ENCODE measurements around the gene SESTD1. TPM values are rescaled to one million over a fixed set of nuclear protein-coding genes. Genes with fewer than 3 reads are reported as not detected.

The SESTD1 gene
- total and polyA plus RNA-seq, 2 of the 13 experiments (the other 11 are each of a cell fraction or from before 2014, with no cell fraction given): 74.4 to 101 TPM

DNA sequence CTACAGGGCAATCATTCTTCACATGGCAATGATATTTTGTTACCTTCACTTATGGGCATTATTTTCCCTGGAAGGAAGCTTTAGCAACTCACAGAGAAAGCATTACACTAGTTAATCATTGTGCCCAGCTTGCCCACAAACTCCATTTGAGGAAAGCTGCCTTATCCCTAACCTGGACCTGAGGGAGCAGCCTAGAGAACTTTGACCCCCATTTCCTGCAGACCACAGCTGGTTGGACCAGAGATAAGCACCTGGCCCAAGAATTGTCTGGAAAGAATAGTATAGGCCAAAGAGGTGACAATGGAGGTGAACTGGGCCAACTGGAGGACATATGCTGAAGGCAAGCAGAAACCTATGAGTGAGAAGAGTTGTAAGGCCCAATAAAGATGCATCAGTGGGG lies 48.4 kb upstream of the SESTD1 start:
- Histone ChIP-seq H3K9me3 (ENCODE audit: low read length) (no peaks in the 10 kb centered on the region), H4K20me1 (ENCODE audit: insufficient read depth, low read length) (no peaks in the 10 kb centered on the region), H3K9ac (ENCODE audit: insufficient read depth, low read depth, low read length) (no peak overlapping the region), H3K27ac (ENCODE audit: extremely low read length, insufficient read depth, low read length) (no peak overlapping the region), H2AFZ (ENCODE audit: low read length) (no peak overlapping the region), H3K27me3 (ENCODE audit: control insufficient read depth in 1 of 2, insufficient read depth in 2 of 2, low read length in 2 of 2) (peaks cover 0 to 23% of the 10 kb centered on the region in 2 experiments; a peak in 3 of 5 replicates), H3K79me2 (ENCODE audit: insufficient read depth, low read length) (no peaks in the 10 kb centered on the region), H3K4me2 (ENCODE audit: low read depth, low read length) (no peak overlapping the region; the same call in 1 of the 2 replicates), H3K4me1 (ENCODE audit: insufficient read depth, low read length) (peaks cover 31% of the 10 kb centered on the region), H3K4me3 (replicated peaks in 1 of 3; ENCODE audit: insufficient read depth in 1 of 3, low read depth in 2 of 3, low read length in 3 of 3) (no peak overlapping the region), H3K36me3 (replicated peaks in 1 of 2; ENCODE audit: control insufficient read depth in 1 of 2, insufficient read depth in 2 of 2, low read length in 2 of 2) (no peaks in the 10 kb centered on the region)
- ATAC-seq (peak; percentile 50; the same call in 2 of the 3 replicates), DNase-seq (ENCODE audit: low spot score) (no peak), FAIRE-seq (no peak)
- BruUV-seq (replicated peaks): no TSS peak
- intact Hi-C loops (cut with micrococcal nuclease; ENCODE audit: unreplicated experiment) (no loop called here), in situ Hi-C loops (cut with HindIII; ENCODE audit: extremely low pct_ligation_motif_present, low pct_unique_long_range_greater_than_20kb) (no loop called here)
- ChIA-PET POLR2A (no interaction called here), CTCF (ENCODE audit: low intra/inter-chr PET ratio, low total read pairs) (no interaction called here)
- TF ChIP-seq, protein P1, sequence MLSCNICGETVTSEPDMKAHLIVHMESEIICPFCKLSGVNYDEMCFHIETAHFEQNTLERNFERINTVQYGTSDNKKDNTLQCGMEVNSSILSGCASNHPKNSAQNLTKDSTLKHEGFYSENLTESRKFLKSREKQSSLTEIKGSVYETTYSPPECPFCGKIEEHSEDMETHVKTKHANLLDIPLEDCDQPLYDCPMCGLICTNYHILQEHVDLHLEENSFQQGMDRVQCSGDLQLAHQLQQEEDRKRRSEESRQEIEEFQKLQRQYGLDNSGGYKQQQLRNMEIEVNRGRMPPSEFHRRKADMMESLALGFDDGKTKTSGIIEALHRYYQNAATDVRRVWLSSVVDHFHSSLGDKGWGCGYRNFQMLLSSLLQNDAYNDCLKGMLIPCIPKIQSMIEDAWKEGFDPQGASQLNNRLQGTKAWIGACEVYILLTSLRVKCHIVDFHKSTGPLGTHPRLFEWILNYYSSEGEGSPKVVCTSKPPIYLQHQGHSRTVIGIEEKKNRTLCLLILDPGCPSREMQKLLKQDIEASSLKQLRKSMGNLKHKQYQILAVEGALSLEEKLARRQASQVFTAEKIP (CRISPR knock-in tag; IDR thresholded peaks at IDR 0.05; ENCODE audit: borderline replicate concordance): no peak
- TF ChIP-seq HNF4A (CRISPR knock-in tag; IDR thresholded peaks at IDR 0.05): peak; percentile 65
- TF ChIP-seq, protein P2, sequence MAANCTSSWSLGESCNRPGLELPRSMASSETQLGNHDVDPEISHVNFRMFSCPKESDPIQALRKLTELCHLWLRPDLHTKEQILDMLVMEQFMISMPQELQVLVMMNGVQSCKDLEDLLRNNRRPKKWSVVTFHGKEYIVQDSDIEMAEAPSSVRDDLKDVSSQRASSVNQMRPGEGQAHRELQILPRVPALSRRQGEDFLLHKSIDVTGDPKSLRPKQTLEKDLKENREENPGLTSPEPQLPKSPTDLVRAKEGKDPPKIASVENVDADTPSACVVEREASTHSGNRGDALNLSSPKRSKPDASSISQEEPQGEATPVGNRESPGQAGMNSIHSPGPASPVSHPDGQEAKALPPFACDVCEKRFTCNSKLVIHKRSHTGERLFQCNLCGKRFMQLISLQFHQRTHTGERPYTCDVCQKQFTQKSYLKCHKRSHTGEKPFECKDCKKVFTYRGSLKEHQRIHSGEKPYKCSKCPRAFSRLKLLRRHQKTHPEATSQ (CRISPR knock-in tag; IDR thresholded peaks at IDR 0.05; ENCODE audit: borderline replicate concordance): no peak
- peak; percentile 80 for TF ChIP-seq ZMYM4 (CRISPR knock-in tag; IDR thresholded peaks at IDR 0.05)
- TF ChIP-seq ZFP62 (CRISPR knock-in tag; IDR thresholded peaks at IDR 0.05): no peak
- TF ChIP-seq ZNF121 (CRISPR knock-in tag; IDR thresholded peaks at IDR 0.05): peak; percentile 68
- TF ChIP-seq HHEX (CRISPR knock-in tag; IDR thresholded peaks at IDR 0.05): no peak
- TF ChIP-seq LCORL (IDR thresholded peaks at IDR 0.05): no peak
- TF ChIP-seq LCORL (CRISPR knock-in tag; IDR thresholded peaks at IDR 0.05): 0 out of 2 replicates have a peak, but pooled peaks have one; percentile 29
- TF ChIP-seq POGZ (CRISPR knock-in tag; IDR thresholded peaks at IDR 0.05): peak; percentile 43; the same call in 1 of the 2 replicates
- peak; percentile 80; the same call in 1 of the 2 replicates for TF ChIP-seq ZNF549 (CRISPR knock-in tag; IDR thresholded peaks at IDR 0.05)
- TF ChIP-seq, protein P3, sequence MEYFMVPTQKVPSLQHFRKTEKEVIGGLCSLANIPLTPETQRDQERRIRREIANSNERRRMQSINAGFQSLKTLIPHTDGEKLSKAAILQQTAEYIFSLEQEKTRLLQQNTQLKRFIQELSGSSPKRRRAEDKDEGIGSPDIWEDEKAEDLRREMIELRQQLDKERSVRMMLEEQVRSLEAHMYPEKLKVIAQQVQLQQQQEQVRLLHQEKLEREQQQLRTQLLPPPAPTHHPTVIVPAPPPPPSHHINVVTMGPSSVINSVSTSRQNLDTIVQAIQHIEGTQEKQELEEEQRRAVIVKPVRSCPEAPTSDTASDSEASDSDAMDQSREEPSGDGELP (IDR thresholded peaks at IDR 0.05; ENCODE audit: borderline replicate concordance, low read depth): 0 out of 2 replicates have a peak, but pooled peaks have one; percentile 12
- TF ChIP-seq ZMYM3 (CRISPR knock-in tag; IDR thresholded peaks at IDR 0.05): 0 out of 2 replicates have a peak, but pooled peaks have one; percentile 19
- TF ChIP-seq HDAC2 (CRISPR knock-in tag; IDR thresholded peaks at IDR 0.05): no peak
- peak; percentile 33; the same call in 1 of the 2 replicates for TF ChIP-seq NCOA1 (CRISPR knock-in tag; IDR thresholded peaks at IDR 0.05)
- TF ChIP-seq, protein P4, sequence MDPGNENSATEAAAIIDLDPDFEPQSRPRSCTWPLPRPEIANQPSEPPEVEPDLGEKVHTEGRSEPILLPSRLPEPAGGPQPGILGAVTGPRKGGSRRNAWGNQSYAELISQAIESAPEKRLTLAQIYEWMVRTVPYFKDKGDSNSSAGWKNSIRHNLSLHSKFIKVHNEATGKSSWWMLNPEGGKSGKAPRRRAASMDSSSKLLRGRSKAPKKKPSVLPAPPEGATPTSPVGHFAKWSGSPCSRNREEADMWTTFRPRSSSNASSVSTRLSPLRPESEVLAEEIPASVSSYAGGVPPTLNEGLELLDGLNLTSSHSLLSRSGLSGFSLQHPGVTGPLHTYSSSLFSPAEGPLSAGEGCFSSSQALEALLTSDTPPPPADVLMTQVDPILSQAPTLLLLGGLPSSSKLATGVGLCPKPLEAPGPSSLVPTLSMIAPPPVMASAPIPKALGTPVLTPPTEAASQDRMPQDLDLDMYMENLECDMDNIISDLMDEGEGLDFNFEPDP (CRISPR knock-in tag; conservative IDR thresholded peaks at IDR 0.05): 0 out of 2 replicates have a peak, but pooled peaks have one; percentile 23
- TF ChIP-seq, protein P5, sequence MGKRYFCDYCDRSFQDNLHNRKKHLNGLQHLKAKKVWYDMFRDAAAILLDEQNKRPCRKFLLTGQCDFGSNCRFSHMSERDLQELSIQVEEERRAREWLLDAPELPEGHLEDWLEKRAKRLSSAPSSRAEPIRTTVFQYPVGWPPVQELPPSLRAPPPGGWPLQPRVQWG (CRISPR knock-in tag; IDR thresholded peaks at IDR 0.05; ENCODE audit: borderline replicate concordance, low read depth): no peak

Measured in HepG2 (cell line).